Stimulated activated CD8-positive, alpha-beta memory T cell treated with anti-CD3 and anti-CD28 coated beads, Interleukin-12 subunit alpha, Interleukin-12 subunit beta, amount 100 ng/mL, for 4 hours (primary cell): ENCODE measurements around the gene LCP1.

Experiments used
- DNase-seq: peaks from one replicate; pipeline ENCODE4 v3.0.0-alpha.2; 2020; ENCODE audit warnings: low read depth

The LCP1 gene

DNA sequence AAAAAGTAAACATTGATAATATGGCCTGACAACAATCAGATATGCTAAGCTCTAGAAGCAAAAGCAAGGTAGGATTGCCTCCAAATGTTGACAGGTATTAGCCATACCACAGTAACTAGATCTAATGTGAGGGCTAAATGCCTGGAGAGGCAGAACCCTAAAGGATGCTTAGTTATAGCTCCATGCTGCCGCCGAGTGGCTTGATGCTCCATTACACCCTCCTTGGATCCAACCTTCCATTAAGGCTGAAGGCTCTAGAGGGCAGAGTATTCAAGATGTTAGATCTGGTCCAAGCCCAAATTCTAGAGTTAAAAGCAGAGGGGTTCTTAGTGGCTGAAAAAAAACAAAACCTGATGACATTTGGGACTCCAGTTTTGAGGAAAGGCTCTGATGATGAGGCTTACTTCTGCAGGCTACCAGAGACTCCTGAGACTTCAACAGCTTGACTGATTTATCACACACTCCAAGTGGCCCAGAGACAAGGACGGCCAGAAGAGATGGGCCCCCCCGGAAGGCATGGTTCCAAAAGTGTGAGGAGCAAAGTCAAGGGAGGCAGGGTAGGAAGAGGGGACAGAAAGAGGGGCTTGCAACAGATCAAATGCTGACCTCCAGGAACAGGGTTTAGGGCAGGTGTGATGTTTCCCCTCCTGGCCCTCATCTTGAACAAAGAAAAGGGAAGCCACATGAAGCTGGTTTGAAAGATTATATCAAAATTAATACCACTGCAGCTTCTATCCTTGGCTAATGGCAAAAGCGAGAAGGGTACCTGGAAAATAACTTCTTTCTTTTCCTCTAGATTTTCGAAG is 55.2 kb downstream of the LCP1 start:
- DNase-seq: peak; percentile 28

DNA sequence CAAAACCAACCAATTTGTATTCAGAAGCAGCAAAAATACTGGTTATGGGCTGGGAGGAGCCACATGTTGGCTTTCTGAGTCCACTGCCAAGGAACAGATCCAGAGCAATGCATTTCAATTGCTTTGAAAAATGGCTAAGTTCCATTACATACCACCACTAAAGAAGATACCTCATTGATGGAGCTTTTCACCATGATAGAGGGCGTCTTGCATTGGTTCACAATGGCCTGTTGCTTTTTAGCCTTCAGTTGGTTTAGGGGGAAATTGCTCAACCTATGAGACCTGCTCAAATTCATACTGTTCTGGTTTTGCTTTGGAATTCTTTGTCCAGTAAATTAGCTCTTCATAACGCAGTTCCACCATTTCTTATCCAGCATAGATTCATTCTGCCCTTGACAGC is 55.9 kb downstream of the LCP1 start:
- no peak for DNase-seq

DNA sequence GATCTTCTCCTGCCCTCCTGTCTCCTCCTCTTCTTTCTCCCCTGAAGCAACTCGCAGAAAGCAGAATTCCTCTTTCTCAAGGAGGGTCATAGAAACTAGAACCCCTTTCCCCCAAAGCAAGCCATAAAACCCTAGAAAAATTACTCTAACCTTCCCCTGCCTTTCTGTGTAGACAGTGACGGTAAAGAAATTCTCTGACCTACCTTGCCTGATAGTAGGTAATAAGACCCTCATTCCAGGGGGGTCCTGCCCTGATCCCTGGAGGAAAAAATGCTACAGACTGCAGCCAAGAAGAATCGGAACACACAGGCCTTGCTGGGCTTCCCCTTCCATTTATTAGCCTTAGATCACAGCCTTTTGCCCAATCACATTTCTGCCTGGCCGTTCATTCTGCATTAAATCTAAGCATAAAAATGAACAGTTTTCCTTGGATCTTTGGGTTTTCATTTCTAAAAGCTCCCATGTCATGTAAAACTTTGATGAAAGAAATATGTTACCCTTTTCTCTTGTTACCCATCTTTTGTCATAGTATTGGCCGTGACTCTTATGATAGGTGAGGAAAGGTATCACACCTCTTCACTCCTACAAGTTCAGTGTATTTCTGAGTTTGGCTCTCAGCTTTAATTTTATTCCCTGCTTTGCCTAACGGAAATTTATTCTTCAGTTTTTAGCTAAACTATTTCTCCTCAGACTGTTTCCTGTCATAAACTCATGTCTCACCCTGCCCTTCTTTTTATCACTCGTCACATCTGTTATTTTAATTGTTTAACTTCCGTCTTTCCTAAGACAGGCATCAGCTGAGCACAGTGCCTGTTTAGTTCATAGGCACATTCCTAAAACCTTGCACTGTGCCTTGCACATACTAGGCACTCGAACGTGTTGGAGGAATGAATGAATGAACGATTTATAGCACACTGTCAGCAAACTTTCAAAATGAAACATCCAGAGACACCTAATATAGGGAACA is 56.7 kb downstream of the LCP1 start:
- no peak for DNase-seq

DNA sequence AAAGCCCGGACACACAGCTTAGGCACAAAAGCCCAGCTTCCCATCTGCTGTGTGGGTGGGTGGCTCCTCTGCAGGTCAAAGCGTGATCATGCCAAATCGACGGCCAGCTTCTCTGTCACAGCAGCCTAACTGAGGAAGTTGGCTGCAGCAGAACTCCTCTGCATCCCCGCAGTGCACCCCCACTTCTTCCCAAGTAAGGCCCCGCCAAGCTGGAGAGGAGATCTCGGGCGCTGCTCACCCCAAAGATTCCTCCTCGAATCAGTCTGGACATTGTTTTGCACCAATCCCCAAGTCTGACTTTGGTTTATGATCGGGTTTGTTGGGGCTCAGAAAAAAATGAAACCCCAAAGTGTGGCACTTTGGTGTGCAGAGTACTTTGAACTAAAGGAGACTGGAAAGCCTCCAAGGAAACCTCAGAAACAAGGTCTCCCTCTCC is 57.4 kb downstream of the LCP1 start:
- DNase-seq: no peak

DNA sequence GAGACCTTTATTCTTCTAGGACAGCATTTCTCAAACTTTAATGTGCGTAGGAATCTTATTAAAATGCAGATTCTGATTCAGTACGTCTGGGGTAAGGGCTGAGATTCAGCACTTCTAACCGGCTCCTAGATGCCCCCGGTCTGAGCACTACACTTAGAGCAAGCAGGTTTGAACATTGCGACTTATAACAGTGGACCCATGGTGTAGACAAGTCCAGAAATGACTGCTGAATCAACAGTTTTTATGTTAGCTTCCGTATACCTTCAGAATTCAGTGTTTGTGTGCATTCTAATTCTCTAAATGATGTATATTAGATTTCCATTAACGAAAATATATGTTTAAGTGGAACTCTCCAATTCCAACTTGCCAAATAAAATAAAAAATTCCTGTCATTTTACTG is 59.7 kb downstream of the LCP1 start:
- DNase-seq: no peak

DNA sequence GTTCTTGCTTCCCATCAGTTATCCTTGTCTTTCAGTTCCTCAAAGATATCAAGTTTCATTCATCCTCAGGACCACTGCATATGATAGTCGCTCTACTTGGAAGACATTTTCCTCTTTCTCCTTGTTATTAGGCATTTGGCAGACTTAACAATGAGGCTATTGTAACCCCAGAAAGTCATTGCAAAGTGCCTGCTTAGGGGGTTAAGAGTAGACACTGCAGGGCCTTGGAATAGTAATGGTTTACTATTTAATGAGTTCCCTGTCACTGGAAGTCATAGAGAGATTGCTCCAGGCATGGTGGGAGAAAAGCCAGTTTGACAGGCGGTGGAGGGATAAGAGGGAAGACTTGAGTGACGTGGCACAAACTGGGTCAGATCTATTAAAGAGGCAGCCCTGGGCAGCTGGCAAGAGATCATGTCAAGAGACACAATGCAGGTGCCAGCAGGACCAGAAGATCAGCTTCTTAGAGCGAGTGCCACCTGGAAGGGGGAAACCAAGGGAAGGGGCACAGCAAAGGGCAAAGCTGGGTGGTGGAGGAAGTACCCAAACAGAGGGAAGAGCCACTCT is 60.3 kb downstream of the LCP1 start:
- DNase-seq: no peak

DNA sequence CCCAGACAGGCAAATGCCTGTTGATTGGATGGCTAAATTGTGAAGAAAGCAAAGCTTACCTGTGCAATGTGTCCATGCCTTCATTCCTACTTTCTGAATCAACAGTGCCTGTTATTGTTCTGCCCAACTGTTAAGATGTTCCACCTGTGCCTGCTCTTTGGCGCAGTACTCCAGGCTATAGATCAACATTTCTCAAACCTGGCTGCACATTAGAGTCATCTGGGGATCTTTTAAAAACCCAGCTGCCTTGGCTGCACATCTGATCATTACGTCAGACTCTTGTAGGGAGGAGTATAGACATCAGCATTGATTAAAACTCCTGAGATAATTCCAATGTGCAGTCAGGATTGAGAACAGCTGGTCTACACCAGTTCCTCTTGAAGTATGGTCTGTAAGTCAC is 60.9 kb downstream of the LCP1 start:
- no peak for DNase-seq

DNA sequence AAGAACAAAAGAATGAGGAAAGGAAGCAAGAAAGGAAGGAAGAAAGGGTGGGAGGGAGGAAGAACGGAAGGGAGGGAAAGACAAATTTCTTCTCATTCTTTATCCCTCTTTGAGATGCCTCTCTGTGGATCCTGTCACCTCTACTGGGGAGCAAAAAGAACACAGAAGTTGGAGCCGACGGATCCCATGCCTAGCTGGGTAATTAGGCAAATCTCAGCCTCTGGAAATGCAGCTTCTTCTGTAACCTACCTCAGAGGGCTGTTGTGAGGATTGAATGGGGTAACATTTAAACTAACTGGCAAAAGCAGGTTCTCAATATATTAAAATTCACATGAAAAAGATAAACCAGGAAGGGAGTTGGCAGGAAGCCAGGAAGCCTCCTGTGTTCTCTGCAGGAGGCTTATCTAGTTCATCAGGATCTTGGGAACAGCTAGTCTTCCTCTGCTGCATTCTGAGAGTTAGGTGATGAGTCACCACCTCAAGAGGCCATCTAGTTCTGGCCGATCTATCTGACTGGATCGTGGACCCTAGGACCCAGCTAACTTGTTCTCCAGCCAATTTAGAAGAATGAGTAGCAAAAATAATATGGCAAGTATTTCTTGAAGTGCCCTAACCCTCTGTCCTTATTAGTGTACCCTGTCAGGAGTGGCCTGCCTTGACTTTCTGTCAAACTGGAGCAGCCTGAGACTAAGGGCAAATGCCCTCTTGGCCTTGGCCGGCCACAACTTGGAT is 61.9 kb downstream of the LCP1 start:
- DNase-seq: no peak

DNA sequence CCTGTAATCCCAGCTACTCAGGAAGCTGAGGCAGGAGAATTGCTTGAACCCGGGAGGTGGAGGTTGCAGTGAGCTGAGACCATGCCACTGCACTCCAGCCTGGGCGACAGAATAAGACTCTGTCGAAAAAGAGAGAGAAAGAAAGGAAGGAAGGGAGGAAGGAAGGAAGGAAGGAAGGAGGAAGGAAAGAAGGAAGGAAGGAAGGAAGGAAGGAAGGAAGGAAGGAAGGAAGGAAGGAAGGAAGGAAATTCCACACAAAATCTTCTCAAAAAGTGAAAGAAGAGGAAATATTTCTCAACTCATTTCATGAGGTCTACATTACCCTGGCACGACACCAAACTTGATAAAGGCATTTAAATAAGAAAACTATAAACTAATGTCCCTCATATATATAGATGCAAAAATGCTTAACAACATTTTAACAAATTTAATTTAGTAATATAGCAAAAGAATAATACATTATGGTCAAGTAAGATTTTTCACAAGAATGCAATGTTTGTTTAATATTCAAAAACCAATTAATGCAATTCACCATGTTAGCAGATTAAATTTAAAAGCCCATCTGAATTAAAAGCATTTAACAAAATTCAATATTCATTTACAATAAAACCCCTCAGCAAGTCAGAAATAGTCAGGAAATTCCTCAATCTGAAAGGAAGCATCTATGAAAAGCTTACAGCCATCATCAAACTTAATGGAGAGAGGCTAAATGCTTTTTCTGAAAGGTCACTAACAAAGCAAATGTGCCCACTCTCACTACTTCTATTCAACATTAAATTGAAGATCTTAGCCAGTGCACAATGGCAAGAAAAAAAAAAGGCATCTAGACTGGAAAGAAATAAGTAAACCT is 65.1 kb downstream of the LCP1 start:
- no peak for DNase-seq

DNA sequence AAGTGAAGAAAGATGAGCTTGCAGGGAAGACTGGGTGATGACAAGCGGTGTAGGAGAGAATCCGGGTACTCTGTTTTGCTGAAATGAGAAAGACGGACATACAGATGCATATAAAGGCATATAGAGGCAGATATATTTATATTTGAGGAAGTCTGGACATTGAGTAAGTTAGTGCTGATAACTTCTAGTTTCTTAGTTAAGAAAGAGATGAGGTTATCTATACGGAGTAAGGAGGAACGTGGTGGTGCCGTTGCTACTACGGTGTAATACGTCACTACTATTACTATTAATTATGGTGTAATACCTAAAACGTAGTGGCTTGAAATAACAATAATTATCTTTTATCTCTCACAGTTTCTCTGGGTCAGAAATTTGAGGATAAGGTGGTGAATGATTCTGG is 67.4 kb downstream of the LCP1 start:
- DNase-seq: no peak

DNA sequence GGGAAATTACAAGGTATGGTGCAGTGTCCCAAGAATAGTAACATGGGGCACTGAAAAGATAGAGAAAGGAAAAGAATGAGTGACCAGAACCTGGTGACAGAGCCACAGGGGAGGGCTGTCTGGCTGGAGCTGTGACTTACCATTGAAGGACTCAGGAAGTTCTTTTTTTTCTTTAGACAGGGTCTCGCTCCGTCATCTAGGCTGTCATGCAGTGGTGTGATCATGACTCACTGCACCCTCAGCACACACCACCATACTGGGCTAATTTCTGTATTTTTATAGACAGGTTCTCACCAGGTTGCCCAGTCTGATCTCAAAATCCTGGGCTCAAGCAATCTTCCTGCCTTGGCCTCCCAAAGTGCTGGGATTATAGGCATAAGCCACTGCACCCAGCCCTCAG is 68.4 kb downstream of the LCP1 start:
- no peak for DNase-seq

DNA sequence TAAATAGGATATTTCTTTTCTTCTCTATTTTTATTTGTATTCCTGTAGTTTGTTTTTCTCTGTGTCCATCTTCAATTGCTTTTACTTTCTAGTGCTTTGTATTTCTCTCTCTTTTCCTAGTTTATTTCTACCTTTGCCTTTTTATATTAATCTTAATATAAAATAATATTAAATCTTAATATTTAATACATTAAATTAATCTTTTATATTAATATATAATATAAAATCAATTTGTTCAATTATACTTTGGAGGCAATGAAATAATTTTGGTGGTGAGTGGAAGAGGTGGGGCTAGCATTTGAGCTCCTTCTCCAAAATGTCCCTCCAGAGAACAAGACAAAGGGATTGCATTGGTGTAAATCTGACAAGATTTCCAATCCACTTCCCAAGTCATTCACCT is 70.8 kb downstream of the LCP1 start:
- DNase-seq: no peak

DNA sequence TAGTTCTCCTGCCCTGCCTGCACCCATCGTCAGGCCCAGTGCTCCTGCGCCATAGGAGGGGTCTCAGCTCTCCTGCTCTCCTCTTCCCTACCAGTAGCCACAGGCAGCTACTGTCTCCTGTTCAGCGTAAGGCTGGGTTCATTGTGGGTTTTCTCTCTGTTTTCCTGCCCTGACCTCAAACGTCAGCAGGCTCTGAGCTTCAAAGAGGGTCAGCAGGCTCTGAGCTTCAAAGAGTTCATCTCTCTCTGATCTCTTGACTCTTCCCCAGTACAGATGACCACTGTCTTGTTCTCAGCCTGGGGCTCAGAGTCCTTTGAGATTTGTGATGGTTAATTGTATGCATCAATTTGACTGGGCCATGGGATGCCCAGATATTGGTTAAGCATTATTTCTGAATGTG is 72.5 kb downstream of the LCP1 start:
- DNase-seq: no peak

DNA sequence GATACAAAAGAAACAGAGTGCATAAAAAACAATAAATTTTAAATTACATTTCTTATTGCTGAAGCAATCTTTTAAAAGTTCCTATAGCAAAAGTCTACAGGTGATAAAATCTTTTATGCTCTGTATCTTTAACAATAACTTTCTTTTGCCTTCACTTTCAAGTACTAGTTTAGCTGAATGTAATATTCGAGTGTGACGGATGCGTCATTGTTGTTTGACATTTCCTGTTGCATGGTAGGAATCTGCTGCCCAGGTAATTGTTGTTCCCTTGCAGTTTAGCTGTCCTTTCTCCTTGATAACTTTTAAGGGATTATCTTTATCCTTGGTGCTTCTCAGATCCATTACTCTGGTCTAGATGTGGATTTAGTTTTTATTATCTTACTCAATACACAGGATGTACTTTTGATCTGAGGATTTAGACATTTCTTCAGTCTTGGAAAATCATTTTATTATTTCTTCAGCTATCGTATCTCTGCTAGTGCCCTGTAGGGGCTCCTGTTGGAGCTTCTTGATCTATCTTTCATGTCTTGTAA is 75.1 kb downstream of the LCP1 start:
- DNase-seq: no peak

DNA sequence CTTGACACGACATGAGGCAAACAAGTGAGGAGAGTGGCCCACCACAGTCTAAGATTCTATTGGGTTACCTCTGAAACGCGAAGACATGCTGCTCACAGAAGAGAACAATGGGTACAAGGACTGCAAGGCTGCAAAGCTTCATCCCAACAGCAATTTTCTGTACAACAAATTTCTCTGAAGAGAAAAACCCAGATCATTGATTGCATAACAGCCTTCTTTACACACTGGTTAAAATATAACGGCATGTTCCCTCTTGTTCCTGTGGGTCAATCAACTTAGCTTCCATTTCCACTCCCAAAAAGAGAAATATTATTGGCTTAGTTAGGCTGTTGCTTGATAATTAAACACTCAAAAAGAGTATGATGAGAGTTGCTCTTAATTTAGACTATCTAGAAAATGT is 77.1 kb downstream of the LCP1 start, which contains the start of gene CPB2:
Gene CPB2 (minus strand): TSS at position 166 of the 400 bp plus-strand sequence. CDS start 24 bp downstream, at position 142.
- DNase-seq: no peak

DNA sequence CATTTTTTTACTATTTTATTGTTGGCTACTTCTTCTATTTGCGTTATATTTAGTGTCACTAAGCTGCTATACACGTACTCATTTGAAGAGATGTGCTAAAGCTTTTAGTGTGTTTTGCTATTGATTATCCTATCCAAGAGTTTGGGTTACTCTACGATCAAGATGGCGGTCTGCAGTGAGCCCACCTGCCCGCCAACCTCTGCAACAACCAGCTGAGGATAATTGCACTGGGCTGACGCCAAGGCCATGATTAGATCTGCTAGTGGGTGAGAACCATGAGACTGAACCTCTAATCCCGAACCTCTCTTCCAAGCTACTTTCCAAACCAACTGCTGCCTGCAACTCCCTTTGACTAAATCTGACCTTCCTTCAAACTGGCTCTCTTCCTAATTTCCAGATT is 78.9 kb downstream of the LCP1 start:
- no peak for DNase-seq

DNA sequence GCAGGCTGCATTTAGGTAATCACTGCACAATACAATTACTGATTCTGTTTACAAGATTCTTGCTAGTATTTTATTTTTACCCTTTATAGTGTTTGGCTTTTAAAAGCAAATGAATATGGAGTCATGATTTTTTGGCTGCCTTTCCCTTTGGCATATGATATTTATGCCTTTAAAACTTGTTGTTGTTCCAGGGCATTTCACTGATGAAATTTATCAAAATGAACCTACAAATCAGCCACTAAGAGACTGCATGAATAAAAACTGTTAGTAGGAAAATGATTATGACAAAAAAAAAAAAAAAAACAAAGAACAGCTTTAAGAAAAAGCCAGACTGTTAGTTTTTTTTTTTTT is 79.7 kb downstream of the LCP1 start:
- no peak for DNase-seq

DNA sequence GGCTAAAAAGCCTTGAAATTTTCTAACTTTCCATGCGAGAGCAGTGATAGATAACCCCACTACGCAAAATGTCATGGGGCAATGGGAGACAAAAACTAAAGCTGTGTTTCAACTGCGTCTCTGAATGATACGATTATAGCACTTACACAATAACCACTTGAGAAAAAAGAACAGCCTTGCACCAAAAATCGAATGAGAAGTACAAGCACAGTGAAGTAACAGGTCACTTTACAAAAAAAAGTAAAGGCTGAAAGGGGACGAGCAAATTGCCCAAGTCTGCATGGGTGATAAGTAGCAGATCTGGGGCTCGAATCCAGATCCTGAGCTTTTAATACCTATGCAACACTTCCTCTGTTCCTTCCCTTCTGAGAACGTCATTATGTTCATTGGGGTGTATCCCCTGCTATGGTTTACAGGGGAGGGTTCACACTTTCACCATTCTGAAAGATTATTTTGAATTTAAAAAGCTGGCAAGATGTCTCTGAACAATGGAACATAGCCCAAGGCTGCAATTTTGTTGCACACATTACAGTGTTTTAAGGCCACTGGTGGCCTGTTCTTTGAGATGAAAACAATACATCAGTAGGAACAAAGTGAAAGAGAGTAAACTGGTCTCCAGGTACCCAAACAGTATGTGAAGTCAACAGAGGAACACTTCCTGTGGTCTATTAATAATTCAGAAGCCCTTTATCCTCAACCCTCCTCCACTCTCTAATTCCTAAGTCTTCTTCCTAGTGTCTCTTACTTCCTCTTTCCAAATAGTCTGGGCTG is 80.3 kb downstream of the LCP1 start:
- DNase-seq: no peak

DNA sequence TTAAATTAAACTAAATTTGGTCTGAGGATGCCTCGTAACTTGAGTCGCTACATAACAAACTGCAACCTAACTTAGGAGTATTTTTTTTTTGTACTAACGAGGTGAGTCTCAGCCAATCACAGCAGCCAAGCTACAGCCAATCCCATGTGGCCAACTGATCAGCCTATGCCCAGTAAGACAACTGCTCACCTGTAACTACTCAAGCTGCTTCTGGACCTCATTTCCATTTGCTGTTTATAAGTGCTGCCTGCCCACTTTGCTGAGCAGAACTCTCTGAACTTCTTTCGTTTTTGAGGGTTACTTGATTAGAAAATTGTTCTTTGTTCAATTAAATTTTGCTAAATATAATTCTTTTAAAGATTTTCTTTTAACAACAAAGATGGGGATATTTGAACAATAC is 81.0 kb downstream of the LCP1 start:
- DNase-seq: no peak

DNA sequence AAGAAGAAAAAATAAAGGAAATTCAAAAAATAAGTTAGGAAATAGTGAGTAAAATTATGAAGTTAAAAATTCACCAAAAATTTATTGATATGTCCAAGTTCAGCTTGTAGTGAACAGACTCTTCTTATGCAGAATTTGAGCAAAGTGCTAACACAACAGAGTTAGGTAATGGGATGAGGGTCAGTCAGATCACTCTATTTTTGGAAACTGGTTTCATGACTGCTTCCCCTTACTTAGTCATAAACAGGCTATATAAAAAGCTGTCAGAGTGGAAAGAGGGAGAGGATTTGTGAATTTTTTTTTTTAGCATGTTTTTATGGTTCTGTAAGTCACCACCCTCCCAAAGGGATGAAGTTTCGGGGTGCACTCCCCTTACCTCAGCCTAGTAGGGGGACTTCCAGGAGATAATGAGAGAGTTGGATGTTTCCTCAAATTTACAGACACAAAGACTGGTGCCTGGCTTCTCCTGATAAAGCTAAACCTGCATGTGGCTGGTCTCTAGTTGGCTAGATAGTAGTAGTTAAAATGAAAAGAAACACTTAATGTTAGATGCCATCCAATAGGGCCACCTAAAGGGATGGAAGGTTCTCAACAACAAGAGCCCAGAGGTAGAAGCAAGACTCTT is 81.7 kb downstream of the LCP1 start:
- DNase-seq: no peak
